C4-2B (cell line): ENCODE measurements around the gene KCNE1.
"Not testable (repeated sequence)": the region's sequence is repeated elsewhere in the genome, so short reads cannot be mapped to it uniquely, and the experiment has no call there.

ENCODE experiments used
- ZFX ChIP-seq: fragments of 450-650 bp; IDR thresholded peaks from 2 replicates; pipeline ENCODE4 v1.6.1; 2017
- TF ChIP-seq, protein P1 (sequence below): fragments of 450-650 bp; conservative IDR thresholded peaks from 2 replicates; pipeline ENCODE4 v1.5.1; 2017; ENCODE audit warnings: mild to moderate bottlenecking

GRCh38 chr21:34417448-34418077 is 94.4 kb downstream of the KCNE1 start:
- not testable (repeated sequence) for TF ChIP-seq ZFX
- TF ChIP-seq, protein P1, sequence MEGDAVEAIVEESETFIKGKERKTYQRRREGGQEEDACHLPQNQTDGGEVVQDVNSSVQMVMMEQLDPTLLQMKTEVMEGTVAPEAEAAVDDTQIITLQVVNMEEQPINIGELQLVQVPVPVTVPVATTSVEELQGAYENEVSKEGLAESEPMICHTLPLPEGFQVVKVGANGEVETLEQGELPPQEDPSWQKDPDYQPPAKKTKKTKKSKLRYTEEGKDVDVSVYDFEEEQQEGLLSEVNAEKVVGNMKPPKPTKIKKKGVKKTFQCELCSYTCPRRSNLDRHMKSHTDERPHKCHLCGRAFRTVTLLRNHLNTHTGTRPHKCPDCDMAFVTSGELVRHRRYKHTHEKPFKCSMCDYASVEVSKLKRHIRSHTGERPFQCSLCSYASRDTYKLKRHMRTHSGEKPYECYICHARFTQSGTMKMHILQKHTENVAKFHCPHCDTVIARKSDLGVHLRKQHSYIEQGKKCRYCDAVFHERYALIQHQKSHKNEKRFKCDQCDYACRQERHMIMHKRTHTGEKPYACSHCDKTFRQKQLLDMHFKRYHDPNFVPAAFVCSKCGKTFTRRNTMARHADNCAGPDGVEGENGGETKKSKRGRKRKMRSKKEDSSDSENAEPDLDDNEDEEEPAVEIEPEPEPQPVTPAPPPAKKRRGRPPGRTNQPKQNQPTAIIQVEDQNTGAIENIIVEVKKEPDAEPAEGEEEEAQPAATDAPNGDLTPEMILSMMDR: not testable (repeated sequence)
